ENCODE measurements around the gene ONECUT1. TPM values are rescaled to one million over a fixed set of nuclear protein-coding genes. Genes with fewer than 3 reads are reported as not detected.

ONECUT1 gene
- total RNA-seq, 1 donor from 2014 or later: 0.32 TPM

DNA sequence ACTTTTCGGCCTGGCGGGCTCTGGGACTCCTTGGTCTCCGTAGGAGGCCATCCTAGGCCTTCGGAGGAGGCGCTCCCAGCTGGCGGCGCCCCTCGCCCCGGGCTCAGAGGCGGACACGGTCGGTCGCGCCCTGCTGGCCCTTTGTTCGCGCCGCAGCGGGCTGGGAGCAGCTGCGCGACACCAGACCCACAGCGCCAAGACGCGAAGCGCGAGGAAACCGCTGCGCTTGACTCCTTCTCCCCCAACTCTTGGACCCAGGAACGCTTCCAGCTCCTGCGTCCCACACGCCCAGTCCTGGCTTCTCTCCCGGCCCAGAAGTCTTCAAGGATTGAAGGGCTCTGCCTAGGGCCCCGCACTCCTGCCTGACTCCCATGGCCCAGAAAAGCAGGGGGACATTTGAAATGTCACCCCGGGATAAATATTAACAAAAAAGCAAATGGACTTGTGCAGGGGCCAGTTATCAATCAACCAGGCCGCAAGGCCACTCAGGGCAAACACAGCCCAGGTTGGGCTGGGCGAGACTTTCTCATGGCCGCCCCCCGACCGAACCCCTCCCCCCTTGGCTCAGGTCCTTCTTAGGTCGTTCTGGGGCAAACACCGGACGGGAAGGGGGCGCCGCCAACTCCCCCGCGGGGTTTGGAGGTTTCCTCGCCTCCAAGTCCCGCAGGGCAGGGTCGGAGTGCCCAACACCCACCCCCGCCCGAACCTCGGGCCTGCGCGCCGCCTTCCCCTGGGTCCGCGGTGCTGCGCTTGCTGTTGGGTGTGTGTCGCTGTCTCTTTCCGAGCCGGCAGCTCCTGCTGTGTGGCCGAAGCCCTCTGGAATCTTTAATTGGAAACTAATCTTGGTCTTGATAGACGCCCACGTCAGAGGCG, 5.1 kb downstream of the ONECUT1 start:
- H3K4me3 Mint-ChIP-seq (ENCODE audit: unreplicated experiment): no peak overlapping the region
- H2AFZ ChIP-seq (ENCODE audit: low read depth, low read length): no peak overlapping the region
- H3K9me3 ChIP-seq (ENCODE audit: insufficient read depth, low read depth, low read length): peaks cover 3% of the 10 kb centered on the region
- FAIRE-seq (no peak), DNase-seq (ENCODE audit: low read depth) (no peak)
- no peak overlapping the region for H3K27ac Mint-ChIP-seq (ENCODE audit: unreplicated experiment)
- TF ChIP-seq EZH2 (IDR thresholded peaks at IDR 0.05; ENCODE audit: insufficient read depth, low read length): peak; percentile 44
- TF ChIP-seq, protein P1, sequence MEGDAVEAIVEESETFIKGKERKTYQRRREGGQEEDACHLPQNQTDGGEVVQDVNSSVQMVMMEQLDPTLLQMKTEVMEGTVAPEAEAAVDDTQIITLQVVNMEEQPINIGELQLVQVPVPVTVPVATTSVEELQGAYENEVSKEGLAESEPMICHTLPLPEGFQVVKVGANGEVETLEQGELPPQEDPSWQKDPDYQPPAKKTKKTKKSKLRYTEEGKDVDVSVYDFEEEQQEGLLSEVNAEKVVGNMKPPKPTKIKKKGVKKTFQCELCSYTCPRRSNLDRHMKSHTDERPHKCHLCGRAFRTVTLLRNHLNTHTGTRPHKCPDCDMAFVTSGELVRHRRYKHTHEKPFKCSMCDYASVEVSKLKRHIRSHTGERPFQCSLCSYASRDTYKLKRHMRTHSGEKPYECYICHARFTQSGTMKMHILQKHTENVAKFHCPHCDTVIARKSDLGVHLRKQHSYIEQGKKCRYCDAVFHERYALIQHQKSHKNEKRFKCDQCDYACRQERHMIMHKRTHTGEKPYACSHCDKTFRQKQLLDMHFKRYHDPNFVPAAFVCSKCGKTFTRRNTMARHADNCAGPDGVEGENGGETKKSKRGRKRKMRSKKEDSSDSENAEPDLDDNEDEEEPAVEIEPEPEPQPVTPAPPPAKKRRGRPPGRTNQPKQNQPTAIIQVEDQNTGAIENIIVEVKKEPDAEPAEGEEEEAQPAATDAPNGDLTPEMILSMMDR (IDR thresholded peaks at IDR 0.05; ENCODE audit: insufficient read depth, low read depth, low read length): no peak
- no peaks in the 10 kb centered on the region for H3K4me1 Mint-ChIP-seq (ENCODE audit: low read depth, unreplicated experiment)
- H3K27me3 ChIP-seq (ENCODE audit: insufficient read depth, low read length): peaks cover 88% of the 10 kb centered on the region
- no peaks in the 10 kb centered on the region for H3K36me3 ChIP-seq (ENCODE audit: insufficient read depth, low read length)
- H3K9ac ChIP-seq (ENCODE audit: low read length): no peak overlapping the region
- H3K4me3 ChIP-seq (ENCODE audit: insufficient read depth, low read depth, low read length): no peak overlapping the region
- no peaks in the 10 kb centered on the region for H3K79me2 ChIP-seq (ENCODE audit: insufficient read depth, low read length)
- no peaks in the 10 kb centered on the region for H4K20me1 ChIP-seq (ENCODE audit: insufficient read depth, low read length)
- H3K4me1 ChIP-seq (ENCODE audit: insufficient read depth, low read length): peaks cover 5% of the 10 kb centered on the region
- peaks cover 10% of the 10 kb centered on the region for H3K9me3 Mint-ChIP-seq (ENCODE audit: unreplicated experiment)
- H3K36me3 Mint-ChIP-seq (ENCODE audit: low read depth, unreplicated experiment): no peaks in the 10 kb centered on the region
- H3K27ac ChIP-seq (ENCODE audit: low read depth, low read length): no peak overlapping the region
- peaks cover 85% of the 10 kb centered on the region for H3K27me3 Mint-ChIP-seq (ENCODE audit: low read depth, unreplicated experiment)
- H3K4me2 ChIP-seq (ENCODE audit: low read length): no peak overlapping the region

DNA sequence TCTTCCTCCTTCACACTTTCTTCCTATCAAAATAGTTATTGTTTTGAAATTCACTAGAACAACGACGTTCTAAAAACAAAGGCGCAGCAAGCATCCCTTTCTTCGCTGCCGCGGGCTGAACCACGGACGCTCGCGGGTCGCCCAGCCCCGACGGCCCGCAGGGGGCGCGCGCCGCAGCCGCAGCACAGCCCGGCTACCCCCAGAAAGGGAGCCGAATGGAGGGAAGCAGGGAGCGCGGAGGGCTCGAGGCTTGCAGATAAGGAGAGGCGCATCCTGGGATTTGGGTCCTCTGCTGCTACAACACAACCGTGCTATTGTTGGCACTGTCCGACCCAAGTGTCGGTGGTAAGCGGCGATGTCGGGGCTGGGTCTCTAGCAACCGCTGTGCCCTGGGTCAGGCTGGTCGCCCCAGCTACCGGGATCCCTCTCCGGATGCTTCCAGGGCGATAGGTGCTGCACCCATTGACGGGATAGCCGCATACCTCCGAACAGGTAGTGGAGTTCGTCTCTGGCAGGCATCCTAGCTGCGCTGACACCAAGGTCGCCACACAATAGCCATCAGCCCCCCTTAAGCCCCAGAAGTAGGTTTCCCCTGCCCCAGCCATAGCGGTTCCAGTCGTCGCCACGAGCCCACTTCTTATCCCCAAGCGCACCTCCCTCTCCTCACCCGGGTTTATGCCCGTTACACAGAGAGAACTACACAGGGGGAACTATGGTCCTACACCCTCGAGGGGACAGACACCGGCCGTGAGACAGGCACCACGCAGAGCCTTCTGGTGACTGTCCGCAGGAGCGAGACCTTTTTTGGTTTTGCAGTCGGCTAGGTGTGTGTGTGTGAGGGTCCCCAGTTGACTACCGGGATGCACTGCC, 6.0 kb downstream of the ONECUT1 start:
- no peaks in the 10 kb centered on the region for H4K20me1 ChIP-seq (ENCODE audit: insufficient read depth, low read length)
- Mint-ChIP-seq H3K36me3 (ENCODE audit: low read depth, unreplicated experiment) (no peaks in the 10 kb centered on the region), H3K27me3 (ENCODE audit: low read depth, unreplicated experiment) (peaks cover 84% of the 10 kb centered on the region), H3K4me3 (ENCODE audit: unreplicated experiment) (no peak overlapping the region), H3K9me3 (ENCODE audit: unreplicated experiment) (peaks cover 10% of the 10 kb centered on the region), H3K4me1 (ENCODE audit: low read depth, unreplicated experiment) (no peaks in the 10 kb centered on the region), H3K27ac (ENCODE audit: unreplicated experiment) (no peak overlapping the region)
- no peak for DNase-seq (ENCODE audit: low read depth)
- no peaks in the 10 kb centered on the region for H3K79me2 ChIP-seq (ENCODE audit: insufficient read depth, low read length)
- no peak overlapping the region for H3K9ac ChIP-seq (ENCODE audit: low read length)
- no peaks in the 10 kb centered on the region for H3K4me1 ChIP-seq (ENCODE audit: insufficient read depth, low read length)
- no peak overlapping the region for H2AFZ ChIP-seq (ENCODE audit: low read depth, low read length)
- H3K27ac ChIP-seq (ENCODE audit: low read depth, low read length): no peak overlapping the region
- no peak for FAIRE-seq
- H3K27me3 ChIP-seq (ENCODE audit: insufficient read depth, low read length): peaks cover 81% of the 10 kb centered on the region
- peaks cover 3% of the 10 kb centered on the region for H3K9me3 ChIP-seq (ENCODE audit: insufficient read depth, low read depth, low read length)
- TF ChIP-seq, protein P1 (IDR thresholded peaks at IDR 0.05; ENCODE audit: insufficient read depth, low read depth, low read length): peak; percentile 22
- peak; percentile 74 for TF ChIP-seq EZH2 (IDR thresholded peaks at IDR 0.05; ENCODE audit: insufficient read depth, low read length)
- H3K4me3 ChIP-seq (ENCODE audit: insufficient read depth, low read depth, low read length): no peak overlapping the region
- no peak overlapping the region for H3K4me2 ChIP-seq (ENCODE audit: low read length)
- no peaks in the 10 kb centered on the region for H3K36me3 ChIP-seq (ENCODE audit: insufficient read depth, low read length)
